Bronchial epithelial cell (primary cell): ENCODE results near the gene CEBPG. TPM values are rescaled to one million over a fixed set of nuclear protein-coding genes. Genes with fewer than 3 reads are reported as not detected.

Experiments used
- DNase-seq: peaks from one replicate; pipeline ENCODE4 v3.0.0-alpha.2; 2010; ENCODE audit warnings: low read depth
- FAIRE-seq: peaks from 2 replicates; lab custom pipeline; 2011; peaks lifted over from hg19 to GRCh38; lab: Jason Lieb, UNC
- H3K27me3 ChIP-seq: 2 replicates; pipeline ENCODE4 v1.5.1; 2011; ENCODE audit warnings: low read length; ENCODE audit not compliant: control insufficient read depth, insufficient read depth
- H3K36me3 ChIP-seq: 2 replicates; pipeline ENCODE4 v1.5.1; 2011; ENCODE audit warnings: low read length; ENCODE audit not compliant: control insufficient read depth, insufficient read depth
- H3K4me3 ChIP-seq: 2 replicates; pipeline ENCODE4 v1.5.1; 2011; ENCODE audit warnings: mild to moderate bottlenecking, low read depth, low read length, control low read depth
- CTCF ChIP-seq: IDR thresholded peaks from 2 replicates; pipeline ENCODE4 v1.5.1; 2011; ENCODE audit warnings: mild to moderate bottlenecking, moderate library complexity, low read length, control low read depth, inconsistent platforms; ENCODE audit not compliant: insufficient read depth, severe bottlenecking
- total RNA-seq: library from RNA; depleted of rRNA; stranded (reverse); fragments of >200 nt; gene quantifications from 2 replicates; pipeline ENCODE4 v1.2.1, GENCODE V29; 2014

The CEBPG gene
- total RNA-seq, 1 donor from 2014 or later, result 128 TPM

DNA sequence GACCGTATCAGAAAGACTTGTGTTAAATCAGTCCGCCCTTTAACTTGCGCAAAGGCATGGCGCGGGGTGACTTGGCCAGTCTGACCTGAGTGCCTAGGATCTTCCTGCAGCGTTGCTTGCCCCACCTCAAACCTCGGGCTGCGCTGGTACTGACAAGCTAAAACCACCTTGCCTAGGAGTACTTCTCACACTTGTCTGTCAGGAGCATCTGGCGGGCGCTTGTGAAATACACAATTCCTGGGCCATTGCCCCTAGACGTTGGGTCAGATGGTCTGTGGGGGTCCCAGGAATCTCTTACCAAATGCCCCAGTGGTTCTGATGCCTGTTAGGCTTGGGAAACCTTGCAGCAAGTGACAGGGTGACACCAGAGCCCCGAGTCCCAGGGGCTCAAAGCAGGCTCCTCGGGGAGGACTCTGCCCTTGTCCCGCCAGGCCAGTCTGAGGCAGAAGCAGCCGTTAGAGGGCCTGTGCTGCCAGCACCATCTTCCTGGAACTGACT, 12.9 kb downstream of the CEBPG start:
- Histone ChIP-seq H3K4me3 (no peak overlapping the region), H3K36me3 (peaks cover 9% of the 10 kb centered on the region), H3K27me3 (no peaks in the 10 kb centered on the region)
- FAIRE-seq (no peak), DNase-seq (no peak)
- TF ChIP-seq CTCF, result no peak

DNA sequence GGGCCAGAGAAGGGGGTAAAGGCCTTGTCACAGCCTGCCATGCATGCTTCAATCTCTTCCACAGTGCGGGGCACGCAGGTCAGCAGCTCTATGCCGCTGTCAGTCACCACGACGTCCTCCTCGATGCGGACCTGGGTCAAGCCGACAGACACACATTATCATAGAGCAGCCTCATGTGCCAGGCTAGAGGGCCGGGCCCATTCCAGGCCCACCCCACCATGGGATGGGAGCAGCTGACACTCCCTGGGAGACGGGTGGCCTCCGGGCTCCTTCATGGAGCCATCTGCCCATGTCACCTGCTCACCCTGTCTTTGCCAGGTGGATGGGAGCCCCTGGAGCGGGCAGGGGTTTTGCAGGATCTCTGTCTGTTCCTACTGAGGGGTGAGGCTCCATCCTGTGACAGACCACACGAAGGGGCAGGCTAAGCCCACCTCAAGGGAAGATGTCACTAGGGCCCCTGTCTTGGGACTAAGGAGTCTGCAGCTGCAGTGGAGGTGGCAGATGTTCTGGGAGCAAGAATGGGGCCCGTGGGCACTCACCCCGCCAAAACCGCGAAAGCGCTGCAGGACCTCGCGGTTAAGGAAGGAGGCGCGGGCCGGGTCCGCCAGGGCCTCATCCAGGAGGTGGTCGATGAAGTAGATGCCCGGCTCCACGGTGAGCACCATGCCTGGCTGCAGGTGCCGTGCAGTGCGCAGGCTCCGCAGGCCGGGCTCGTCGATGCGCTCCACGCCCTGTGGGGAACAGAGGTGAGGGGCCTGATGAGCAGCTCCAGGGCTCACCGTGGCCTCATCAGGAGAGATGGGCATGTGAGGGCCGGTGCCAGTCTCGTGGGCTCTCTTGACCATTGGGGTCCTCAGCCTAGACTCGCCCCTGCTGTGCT, 14.1 kb downstream of the CEBPG start:
- Histone ChIP-seq H3K36me3 (peaks cover 6% of the 10 kb centered on the region), H3K4me3 (no peak overlapping the region), H3K27me3 (no peaks in the 10 kb centered on the region)
- no peak for DNase-seq
- FAIRE-seq, result no peak
- TF ChIP-seq CTCF, result no peak

GRCh38 chr19:33388231-33388724, 14.8 kb downstream of the CEBPG start:
- Histone ChIP-seq H3K36me3 (peaks cover 6% of the 10 kb centered on the region), H3K4me3 (no peak overlapping the region), H3K27me3 (no peaks in the 10 kb centered on the region)
- FAIRE-seq, result no peak
- DNase-seq, result no peak
- no peak for TF ChIP-seq CTCF

- FAIRE-seq, result no peak
- TF ChIP-seq CTCF, result no peak
- Histone ChIP-seq H3K4me3 (no peak overlapping the region), H3K27me3 (no peaks in the 10 kb centered on the region), H3K36me3 (peaks cover 4% of the 10 kb centered on the region)
- DNase-seq, result no peak
Measured at GRCh38 chr19:33388725-33389420, 15.4 kb downstream of the CEBPG start.

GRCh38 chr19:33389421-33390100, 16.1 kb downstream of the CEBPG start:
- Histone ChIP-seq H3K36me3 (peaks cover 4% of the 10 kb centered on the region), H3K27me3 (no peaks in the 10 kb centered on the region), H3K4me3 (no peak overlapping the region)
- DNase-seq, result no peak
- no peak for TF ChIP-seq CTCF
- no peak for FAIRE-seq
